ENCODE measurements around the gene PSMD7.

PSMD7 gene

DNA sequence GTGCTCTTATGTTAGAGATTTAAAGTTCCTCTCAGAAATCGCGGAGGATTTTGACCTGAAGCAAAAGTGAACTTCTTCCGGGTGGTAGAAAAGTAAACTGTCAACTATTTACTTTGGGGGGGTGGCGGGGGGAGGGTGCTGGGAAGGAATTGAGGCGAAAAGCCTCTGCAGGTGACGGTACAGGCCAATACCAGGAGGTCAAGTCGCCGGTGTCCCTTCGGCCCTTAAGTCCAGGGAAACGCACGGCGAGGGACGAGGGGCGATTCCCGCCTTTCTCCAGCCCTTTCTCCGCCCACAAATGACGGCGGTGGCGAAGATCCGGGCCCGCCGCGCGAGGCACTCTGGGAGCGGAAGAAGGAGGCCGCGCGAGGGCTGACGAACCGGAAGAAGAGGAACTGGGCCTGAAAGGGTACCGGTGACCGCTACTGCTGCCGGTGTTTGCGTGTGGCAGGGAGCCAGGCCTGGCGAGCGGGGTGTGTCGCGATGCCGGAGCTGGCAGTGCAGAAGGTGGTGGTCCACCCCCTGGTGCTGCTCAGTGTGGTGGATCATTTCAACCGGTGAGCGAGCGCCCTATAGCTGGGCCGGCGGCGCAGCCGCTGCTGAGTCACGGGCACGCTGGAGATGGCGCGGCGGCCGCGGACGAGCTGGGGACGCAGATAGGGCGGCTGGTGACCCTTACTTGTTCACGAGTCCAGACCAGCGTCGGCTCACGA lies at the start of gene PSMD7:
TSS of gene PSMD7 (plus strand) at position 383 of the 713 bp plus-strand sequence. CDS start at position 484, 101 bp downstream.
- Mint-ChIP-seq H3K36me3 (peaks cover 14% of the 10 kb centered on the region), H3K9me3 (no peaks in the 10 kb centered on the region), H3K27ac (peak within 1 kb of the TSS; percentile 94), H3K4me1 (peaks cover 36% of the 10 kb centered on the region), H3K27me3 (no peaks in the 10 kb centered on the region), H3K4me3 (peak within 1 kb of the TSS; percentile 95)

- H3K36me3 Mint-ChIP-seq = no peaks in the 10 kb centered on the region
- H3K4me3 Mint-ChIP-seq = no peak overlapping the region
- no peaks in the 10 kb centered on the region for H3K4me1 Mint-ChIP-seq
- H3K27ac Mint-ChIP-seq = no peak overlapping the region
- peaks cover 12% of the 10 kb centered on the region for H3K27me3 Mint-ChIP-seq
- H3K9me3 Mint-ChIP-seq = no peaks in the 10 kb centered on the region
These were observed 47.4 kb upstream of the PSMD7 start for GRCh38 chr16:74249254-74249653.

DNA sequence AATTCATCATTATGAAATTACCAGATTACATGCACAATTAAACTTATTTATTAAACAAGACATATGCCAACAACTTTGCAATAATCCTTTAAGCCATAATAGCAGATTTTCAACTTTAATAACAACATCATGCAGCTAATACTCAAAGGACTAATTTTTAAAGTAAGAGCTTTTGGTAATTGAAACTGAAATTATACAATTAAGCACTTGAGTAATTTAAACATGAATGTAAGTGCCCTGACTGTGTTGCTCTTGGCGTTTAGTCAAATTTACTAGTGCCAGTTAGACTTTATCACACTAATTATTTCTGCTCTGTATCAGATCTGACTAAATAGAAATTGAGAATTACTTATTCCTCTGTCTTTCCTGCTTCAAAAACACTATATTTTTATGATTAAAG lies 46.8 kb upstream of the PSMD7 start:
- H3K4me1 Mint-ChIP-seq = no peaks in the 10 kb centered on the region
- H3K4me3 Mint-ChIP-seq = no peak overlapping the region
- H3K9me3 Mint-ChIP-seq = no peaks in the 10 kb centered on the region
- peaks cover 12% of the 10 kb centered on the region for H3K27me3 Mint-ChIP-seq
- no peaks in the 10 kb centered on the region for H3K36me3 Mint-ChIP-seq
- no peak overlapping the region for H3K27ac Mint-ChIP-seq

- H3K9me3 Mint-ChIP-seq = no peaks in the 10 kb centered on the region
- no peaks in the 10 kb centered on the region for H3K36me3 Mint-ChIP-seq
- H3K4me1 Mint-ChIP-seq = no peaks in the 10 kb centered on the region
- peaks cover 11% of the 10 kb centered on the region for H3K27me3 Mint-ChIP-seq
- no peak overlapping the region for H3K4me3 Mint-ChIP-seq
- H3K27ac Mint-ChIP-seq = no peak overlapping the region
These were observed 44.3 kb upstream of the PSMD7 start for GRCh38 chr16:74252329-74252728.

GRCh38 chr16:74253161-74253938 lies 43.3 kb upstream of the PSMD7 start:
- no peaks in the 10 kb centered on the region for H3K4me1 Mint-ChIP-seq
- H3K9me3 Mint-ChIP-seq = no peaks in the 10 kb centered on the region
- no peak overlapping the region for H3K27ac Mint-ChIP-seq
- no peak overlapping the region for H3K4me3 Mint-ChIP-seq
- H3K36me3 Mint-ChIP-seq = no peaks in the 10 kb centered on the region
- peaks cover 7% of the 10 kb centered on the region for H3K27me3 Mint-ChIP-seq

- no peak overlapping the region for H3K27ac Mint-ChIP-seq
- H3K4me1 Mint-ChIP-seq = no peaks in the 10 kb centered on the region
- H3K9me3 Mint-ChIP-seq = no peaks in the 10 kb centered on the region
- H3K27me3 Mint-ChIP-seq = peaks cover 1% of the 10 kb centered on the region
- H3K4me3 Mint-ChIP-seq = no peak overlapping the region
- H3K36me3 Mint-ChIP-seq = no peaks in the 10 kb centered on the region
These were observed 39.6 kb upstream of the PSMD7 start for GRCh38 chr16:74257061-74257460.

DNA sequence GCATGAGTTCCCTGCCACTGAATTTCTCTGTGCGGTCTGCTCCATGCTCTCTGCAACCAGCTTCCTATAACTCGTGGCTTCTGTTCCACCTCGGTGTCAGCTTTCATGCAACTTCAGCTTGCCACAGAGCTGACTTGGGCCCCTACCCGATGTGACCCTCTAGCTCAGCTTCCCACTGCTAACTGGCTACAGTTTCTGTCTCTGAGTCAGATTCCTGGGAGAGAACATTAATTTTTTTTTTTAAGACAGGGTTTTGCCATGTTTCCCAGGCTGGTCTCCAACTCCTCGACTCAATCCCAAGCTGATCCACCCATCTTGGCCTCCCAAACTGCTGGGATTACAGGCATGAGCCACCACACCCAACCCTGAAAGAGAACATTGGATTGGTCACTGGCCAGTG lies 35.5 kb upstream of the PSMD7 start:
- Mint-ChIP-seq H3K9me3 (no peaks in the 10 kb centered on the region), H3K27me3 (peaks cover 1% of the 10 kb centered on the region), H3K4me3 (no peak overlapping the region), H3K36me3 (no peaks in the 10 kb centered on the region), H3K27ac (no peak overlapping the region), H3K4me1 (no peaks in the 10 kb centered on the region)

- Mint-ChIP-seq H3K9me3 (no peaks in the 10 kb centered on the region), H3K27me3 (no peaks in the 10 kb centered on the region), H3K27ac (no peak overlapping the region), H3K4me3 (no peak overlapping the region), H3K4me1 (no peaks in the 10 kb centered on the region), H3K36me3 (no peaks in the 10 kb centered on the region)
These were observed 31.8 kb upstream of the PSMD7 start for GRCh38 chr16:74264811-74265210.

DNA sequence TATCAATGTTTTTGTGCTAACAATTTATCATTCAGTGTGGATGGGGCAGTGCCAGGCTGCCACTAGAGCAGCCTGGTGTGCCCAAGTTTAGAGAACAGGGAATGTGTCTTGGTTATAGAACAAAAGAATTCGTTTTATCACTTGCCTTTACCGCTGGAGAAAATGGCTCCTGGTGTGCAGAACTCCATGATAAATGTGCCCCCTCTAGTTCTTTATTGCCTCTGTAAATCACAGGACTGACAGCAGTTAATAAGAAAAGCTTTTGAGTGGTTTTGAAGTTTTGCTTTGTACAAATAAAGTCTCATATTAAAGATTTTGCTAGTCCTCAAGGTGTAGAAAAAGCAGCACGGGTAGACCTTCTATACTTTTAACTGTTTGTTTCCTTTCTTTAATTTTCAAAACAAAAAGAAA lies 28.2 kb upstream of the PSMD7 start:
- H3K9me3 Mint-ChIP-seq = no peaks in the 10 kb centered on the region
- H3K4me3 Mint-ChIP-seq = no peak overlapping the region
- H3K27ac Mint-ChIP-seq = no peak overlapping the region
- no peaks in the 10 kb centered on the region for H3K4me1 Mint-ChIP-seq
- peaks cover 2% of the 10 kb centered on the region for H3K27me3 Mint-ChIP-seq
- H3K36me3 Mint-ChIP-seq = no peaks in the 10 kb centered on the region

GRCh38 chr16:74271872-74272271 lies 24.7 kb upstream of the PSMD7 start:
- peaks cover 11% of the 10 kb centered on the region for H3K27me3 Mint-ChIP-seq
- no peak overlapping the region for H3K27ac Mint-ChIP-seq
- H3K9me3 Mint-ChIP-seq = no peaks in the 10 kb centered on the region
- H3K4me1 Mint-ChIP-seq = no peaks in the 10 kb centered on the region
- no peak overlapping the region for H3K4me3 Mint-ChIP-seq
- no peaks in the 10 kb centered on the region for H3K36me3 Mint-ChIP-seq

GRCh38 chr16:74275031-74275636 lies 21.5 kb upstream of the PSMD7 start:
- Mint-ChIP-seq H3K27ac (no peak overlapping the region), H3K4me3 (no peak overlapping the region), H3K27me3 (peaks cover 14% of the 10 kb centered on the region), H3K4me1 (no peaks in the 10 kb centered on the region), H3K36me3 (no peaks in the 10 kb centered on the region), H3K9me3 (peaks cover 4% of the 10 kb centered on the region)

DNA sequence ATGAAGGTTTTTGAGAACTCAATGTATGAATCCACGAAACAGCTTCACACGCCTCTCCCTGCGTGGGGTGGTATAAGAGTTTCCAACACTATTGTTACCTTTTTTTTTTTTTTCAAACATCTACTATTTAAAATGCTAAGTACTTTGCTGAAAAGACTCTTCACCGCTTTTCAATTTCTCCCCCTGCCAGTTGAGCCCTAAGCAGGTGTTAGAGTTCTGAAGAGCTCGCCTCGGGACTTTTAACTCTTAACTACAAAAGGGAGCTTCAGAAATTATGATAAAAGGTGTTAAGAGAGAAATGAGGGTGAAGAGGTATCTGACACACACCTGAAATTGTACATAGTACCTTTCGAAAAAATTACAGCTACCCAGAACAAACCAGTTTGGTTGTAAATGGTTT lies 20.9 kb upstream of the PSMD7 start:
- H3K27ac Mint-ChIP-seq = no peak overlapping the region
- H3K4me1 Mint-ChIP-seq = no peaks in the 10 kb centered on the region
- H3K4me3 Mint-ChIP-seq = no peak overlapping the region
- no peaks in the 10 kb centered on the region for H3K36me3 Mint-ChIP-seq
- H3K9me3 Mint-ChIP-seq = peaks cover 4% of the 10 kb centered on the region
- peaks cover 14% of the 10 kb centered on the region for H3K27me3 Mint-ChIP-seq

DNA sequence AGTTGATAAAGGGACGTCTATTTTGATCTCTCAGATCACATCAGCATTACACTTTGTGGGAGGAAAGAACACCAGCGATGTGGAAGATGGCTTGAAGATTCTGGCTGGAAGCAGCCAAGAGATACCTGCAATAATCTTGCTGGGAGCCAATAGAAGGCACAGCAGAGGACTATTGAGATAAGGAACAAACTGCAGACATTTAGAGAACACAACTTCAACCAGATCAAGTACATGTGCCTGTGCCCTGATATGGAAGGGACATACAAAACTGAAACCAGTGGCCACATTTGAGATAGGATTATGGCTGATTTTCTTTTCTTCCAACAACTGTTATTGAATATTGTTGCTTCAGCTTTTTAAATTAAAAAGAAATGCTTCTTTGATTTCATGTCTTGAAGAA lies 18.6 kb upstream of the PSMD7 start:
- Mint-ChIP-seq H3K9me3 (peaks cover 4% of the 10 kb centered on the region), H3K36me3 (no peaks in the 10 kb centered on the region), H3K27me3 (peaks cover 14% of the 10 kb centered on the region), H3K4me1 (no peaks in the 10 kb centered on the region), H3K27ac (no peak overlapping the region), H3K4me3 (no peak overlapping the region)

DNA sequence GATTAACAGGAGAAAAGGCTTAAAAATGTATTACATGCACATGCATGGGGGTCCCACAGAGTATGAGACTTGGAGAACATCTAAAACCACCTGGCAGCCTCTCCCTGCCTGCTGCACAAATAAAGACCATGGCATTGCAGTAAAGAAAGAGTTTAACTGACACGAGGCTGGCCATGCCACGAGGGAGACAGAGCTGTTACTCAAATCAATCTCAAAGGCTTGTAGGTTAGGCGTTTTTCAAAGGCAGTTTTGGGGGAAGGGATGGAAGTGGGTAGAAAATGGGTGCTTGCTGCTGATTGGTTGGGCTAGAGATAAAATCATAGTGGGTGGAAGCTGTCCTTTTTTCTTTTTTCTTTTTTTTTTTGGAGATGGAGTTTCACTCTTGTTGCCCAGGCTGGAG lies 17.3 kb upstream of the PSMD7 start:
- H3K36me3 Mint-ChIP-seq = no peaks in the 10 kb centered on the region
- H3K9me3 Mint-ChIP-seq = peaks cover 4% of the 10 kb centered on the region
- H3K27ac Mint-ChIP-seq = no peak overlapping the region
- H3K4me3 Mint-ChIP-seq = no peak overlapping the region
- H3K4me1 Mint-ChIP-seq = no peaks in the 10 kb centered on the region
- H3K27me3 Mint-ChIP-seq = peaks cover 10% of the 10 kb centered on the region

GRCh38 chr16:74279805-74280204 lies 16.8 kb upstream of the PSMD7 start:
- H3K36me3 Mint-ChIP-seq = no peaks in the 10 kb centered on the region
- H3K27ac Mint-ChIP-seq = no peak overlapping the region
- H3K4me3 Mint-ChIP-seq = no peak overlapping the region
- H3K4me1 Mint-ChIP-seq = no peaks in the 10 kb centered on the region
- H3K27me3 Mint-ChIP-seq = peaks cover 5% of the 10 kb centered on the region
- peaks cover 4% of the 10 kb centered on the region for H3K9me3 Mint-ChIP-seq

- Mint-ChIP-seq H3K4me3 (no peak overlapping the region), H3K36me3 (no peaks in the 10 kb centered on the region), H3K27ac (no peak overlapping the region), H3K27me3 (peaks cover 5% of the 10 kb centered on the region), H3K4me1 (no peaks in the 10 kb centered on the region), H3K9me3 (peaks cover 4% of the 10 kb centered on the region)
These were observed 16.2 kb upstream of the PSMD7 start for GRCh38 chr16:74280448-74280847.

Measured in activated naive CD4-positive, alpha-beta T cell treated with anti-CD3 and anti-CD28 coated beads, Interleukin-2, amount 50 U/mL, for 24 hours (primary cell).